HCT116 (cell line): ENCODE data around the gene TCF12. TPM values are rescaled to one million over a fixed set of nuclear protein-coding genes. Genes with fewer than 3 reads are reported as not detected.

Experiments used
- ATAC-seq: fragments of 200-7000 bp; cut with Tn5 transposase; 2 replicates; pipeline ENCODE4 v1.9.1; 2020; ENCODE audit warnings: mild to moderate bottlenecking, moderate library complexity
- BruUV-seq: library from RNA; stranded (reverse); fragments of 400-500 nt; replicated peaks from 2 replicates; lab custom pipeline; 2021; lab: Mats Ljungman, UMichigan
- CTCF ChIA-PET: fragments of 300-600 bp; sonication (Branson Sonifier 250); formaldehyde crosslinking; loops from one replicate; lab custom pipeline; 2021; ENCODE audit warnings: antibody characterized with exemption; lab: Charles Lee
- POLR2A ChIA-PET: fragments of 300-600, 350-600 bp; sonication (Branson Sonifier 250); formaldehyde crosslinking; loops from one replicate; lab custom pipeline; 2021; ENCODE audit warnings: antibody characterized with exemption; lab: Charles Lee
- RAD21 ChIA-PET, 2 experiments: fragments of 300-600 bp; sonication (Branson Sonifier 250); formaldehyde crosslinking; loops; one replicate each; lab custom pipeline; 2023; ENCODE audit warnings: low total read pairs in 2 of 2; ENCODE audit not compliant: uncharacterized antibody in 2 of 2, unreplicated experiment in 2 of 2, low non-redundant PET in 1 of 2; lab: Charles Lee
- DNase-seq: peaks from one replicate; pipeline ENCODE4 v3.0.0-alpha.2; 2010; ENCODE audit warnings: low read depth, low spot score
- H2AFZ ChIP-seq: fragments of 200-600 bp; shearing (Covaris generic), sonication (generic); 2 replicates; pipeline ENCODE4 v1.6.1; 2017; ENCODE audit warnings: low read depth, mixed run types, mixed read lengths, antibody characterized with exemption, low read length; ENCODE audit not compliant: poor library complexity, severe bottlenecking
- H3K27ac ChIP-seq: 2 replicates; pipeline ENCODE4 v1.5.1; 2012; ENCODE audit warnings: low read depth, low read length
- H3K27me3 ChIP-seq: fragments of 200-600 bp; sonication (generic); 2 replicates; pipeline ENCODE4 v1.6.1; 2016; ENCODE audit warnings: mixed run types, low read length, mixed read lengths; ENCODE audit not compliant: insufficient read depth
- H3K36me3 ChIP-seq, 2 experiments: fragments of 200-500 bp in 1 of 2; fragments of 200-600 bp in 1 of 2; sonication (Bioruptor generic) in 1 of 2; sonication (generic) in 1 of 2; 2 replicates each; pipeline versions ENCODE4 v1.5.1 to v1.6.1; 2014 to 2016; ENCODE audit warnings: low read length in 2 of 2, inconsistent platforms in 1 of 2, mixed read lengths in 1 of 2, mixed run types in 1 of 2; ENCODE audit not compliant: insufficient read depth in 2 of 2, control insufficient read depth in 1 of 2
- H3K4me1 ChIP-seq, 2 experiments: fragments of 200-600 bp in 1 of 2; sonication (generic) in 1 of 2; 2 replicates each; pipeline versions ENCODE4 v1.5.1 to v1.6.1; 2012 to 2017; ENCODE audit warnings: low read length in 2 of 2, inconsistent platforms in 1 of 2, mild to moderate bottlenecking in 1 of 2, mixed read lengths in 1 of 2, mixed run types in 1 of 2, moderate library complexity in 1 of 2; ENCODE audit not compliant: insufficient read depth in 2 of 2, control insufficient read depth in 1 of 2
- H3K4me2 ChIP-seq: fragments of 200-600 bp; sonication (generic); 2 replicates; pipeline ENCODE4 v1.6.1; 2017; ENCODE audit warnings: mixed run types, low read length, mixed read lengths
- H3K4me3 ChIP-seq, 2 experiments: fragments of 200-600 bp in 1 of 2; sonication (generic) in 1 of 2; replicated peaks in 1 of 2; 2 replicates each; pipeline ENCODE4 v1.5.1; 2011 to 2016; ENCODE audit warnings: low read length in 2 of 2, control low read depth in 1 of 2, low read depth in 1 of 2, mild to moderate bottlenecking in 1 of 2, mixed read lengths in 1 of 2, mixed run types in 1 of 2
- H3K79me2 ChIP-seq: fragments of 200-600 bp; sonication (generic); 2 replicates; pipeline ENCODE4 v1.6.1; 2017; ENCODE audit warnings: mild to moderate bottlenecking, mixed run types, low read length, moderate library complexity, mixed read lengths; ENCODE audit not compliant: insufficient read depth
- H3K9ac ChIP-seq: fragments of 200-600 bp; sonication (generic); 2 replicates; pipeline ENCODE4 v1.6.1; 2016; ENCODE audit warnings: low read length, mixed read lengths
- H3K9me2 ChIP-seq: fragments of 200-600 bp; sonication (generic), shearing (Covaris generic); 2 replicates; pipeline ENCODE4 v1.6.1; 2017; ENCODE audit warnings: mixed run types, mild to moderate bottlenecking, moderate library complexity; ENCODE audit not compliant: insufficient read depth
- H3K9me3 ChIP-seq, 2 experiments: fragments of 200-500 bp in 1 of 2; fragments of 200-600 bp in 1 of 2; sonication (Bioruptor generic) in 1 of 2; sonication (generic) in 1 of 2; 2 replicates each; pipeline ENCODE4 v1.6.1; 2014 to 2017; ENCODE audit warnings: low read length in 2 of 2, mixed read lengths in 2 of 2, inconsistent platforms in 1 of 2, low read depth in 1 of 2, mild to moderate bottlenecking in 1 of 2, mixed run types in 1 of 2, moderate library complexity in 1 of 2; ENCODE audit not compliant: control insufficient read depth in 1 of 2, insufficient read depth in 1 of 2
- H4K20me1 ChIP-seq: fragments of 200-600 bp; sonication (generic), shearing (Covaris generic); 2 replicates; pipeline ENCODE4 v1.6.1; 2017; ENCODE audit warnings: mixed run types, mild to moderate bottlenecking, moderate library complexity; ENCODE audit not compliant: insufficient read depth
- EZH2phosphoT487 ChIP-seq: fragments of 200-600 bp; IDR thresholded peaks from 2 replicates; pipeline ENCODE4 v1.6.1; 2018; ENCODE audit warnings: antibody characterized with exemption, borderline replicate concordance
- MAX ChIP-seq: IDR thresholded peaks from 2 replicates; pipeline ENCODE4 v1.6.1; 2012
- POLR2AphosphoS5 ChIP-seq: IDR thresholded peaks from 2 replicates; pipeline ENCODE4 v1.6.1; 2011; ENCODE audit warnings: mild to moderate bottlenecking, low read depth, low read length, moderate library complexity
- RAD21 ChIP-seq: IDR thresholded peaks from 2 replicates; pipeline ENCODE4 v1.6.1; 2012; ENCODE audit warnings: low read depth, mild to moderate bottlenecking
- TCF7L2 ChIP-seq: IDR thresholded peaks from 2 replicates; pipeline ENCODE4 v1.7.0; 2011; ENCODE audit warnings: borderline replicate concordance, inconsistent platforms; ENCODE audit not compliant: insufficient read depth, insufficient read length; ENCODE audit errors: extremely low read depth
- ZBTB33 ChIP-seq: IDR thresholded peaks from 2 replicates; pipeline ENCODE4 v1.6.1; 2011; ENCODE audit warnings: mild to moderate bottlenecking, low read length, moderate library complexity; ENCODE audit not compliant: insufficient replicate concordance; ENCODE audit errors: extremely low read depth
- ZFX ChIP-seq: fragments of 450-650 bp; IDR thresholded peaks from 2 replicates; pipeline ENCODE4 v1.6.1; 2017
- intact Hi-C: fragments of 100-400 bp; cut with micrococcal nuclease; formaldehyde crosslinking; loops from 2 replicates; pipeline ENCODE4 v1.10.0; 2022
- total RNA-seq: library from RNA; stranded (reverse); gene quantifications from one replicate; pipeline ENCODE4 v1.2.1, GENCODE V29; 2021; ENCODE audit not compliant: unreplicated experiment

The TCF12 gene
- total RNA-seq, 1 experiment from 2014 or later, result 71.6 TPM

GRCh38 chr15:57203906-57204305 lies 285.5 kb downstream of the TCF12 start (continued):
- TF ChIP-seq ZBTB33 (no peak), ZFX (no peak), RAD21 (no peak), POLR2AphosphoS5 (no peak), TCF7L2 (no peak), EZH2phosphoT487 (no peak)

GRCh38 chr15:57205027-57205855 lies 286.8 kb downstream of the TCF12 start:
- DNase-seq (no peak), ATAC-seq (no peak)
- no peaks in the 10 kb centered on the region for H3K4me1 ChIP-seq
- H3K9ac ChIP-seq, result no peak overlapping the region
- H3K36me3 ChIP-seq, result no peaks in the 10 kb centered on the region
- H4K20me1 ChIP-seq, result no peaks in the 10 kb centered on the region
- intact Hi-C loops, result no loop called here
- no peaks in the 10 kb centered on the region for H3K27me3 ChIP-seq
- no peaks in the 10 kb centered on the region for H3K9me3 ChIP-seq
- H3K27ac ChIP-seq, result no peak overlapping the region
- ChIA-PET RAD21 (no interaction called here), POLR2A (no interaction called here), CTCF (no interaction called here)
- H2AFZ ChIP-seq, result no peak overlapping the region
- H3K4me3 ChIP-seq, result no peak overlapping the region
- H3K4me2 ChIP-seq, result no peak overlapping the region
- TF ChIP-seq MAX, result no peak
- BruUV-seq, result no TSS peak
- no peaks in the 10 kb centered on the region for H3K79me2 ChIP-seq
- H3K9me2 ChIP-seq, result no peaks in the 10 kb centered on the region
